H1 (cell line): ENCODE results near the gene ADAM20. TPM values are rescaled to one million over a fixed set of nuclear protein-coding genes. Genes with fewer than 3 reads are reported as not detected.

Experiments
- CTCF ChIA-PET: fragments of 300-600 bp; sonication (Branson Sonifier 250); formaldehyde crosslinking; loops from one replicate; lab custom pipeline; 2021; ENCODE audit not compliant: partially characterized antibody; lab: Charles Lee
- POLR2A ChIA-PET: fragments of 300-600 bp; sonication (Branson Sonifier 250); formaldehyde crosslinking; loops from one replicate; lab custom pipeline; 2021; ENCODE audit warnings: inconsistent platforms; ENCODE audit not compliant: partially characterized antibody; lab: Charles Lee
- DNase-seq, 2 experiments: peaks; one replicate each; pipeline versions ENCODE4 v3.0.0 to v3.0.0-alpha.2; 2010 to 2022; ENCODE audit warnings: low spot score in 2 of 2, low read depth in 1 of 2, mixed read lengths in 1 of 2
- FAIRE-seq: peaks from 2 replicates; lab custom pipeline; 2011; peaks lifted over from hg19 to GRCh38; lab: Jason Lieb, UNC
- H2AFZ ChIP-seq: 2 replicates; pipeline ENCODE4 v1.8.1; 2012; ENCODE audit warnings: low read length, inconsistent platforms
- H2AK5ac ChIP-seq: 2 replicates; pipeline ENCODE4 v1.6.1; 2013; ENCODE audit warnings: low read depth, low read length
- H2BK120ac ChIP-seq: replicated peaks from 2 replicates; pipeline ENCODE3; 2013; ENCODE audit warnings: low read depth, low read length, inconsistent platforms
- H2BK12ac ChIP-seq: 2 replicates; pipeline ENCODE4 v1.6.1; 2013; ENCODE audit warnings: low read depth, low read length
- H2BK15ac ChIP-seq: 2 replicates; pipeline ENCODE4 v1.6.1; 2013; ENCODE audit warnings: low read length
- H2BK20ac ChIP-seq: 2 replicates; pipeline ENCODE4 v1.6.1; 2013; ENCODE audit warnings: low read length
- H2BK5ac ChIP-seq: 2 replicates; pipeline ENCODE4 v1.6.1; 2013; ENCODE audit warnings: low read depth, low read length
- H3K14ac ChIP-seq: 2 replicates; pipeline ENCODE4 v1.6.1; 2013; ENCODE audit warnings: inconsistent platforms; ENCODE audit not compliant: insufficient read length
- H3K18ac ChIP-seq: 2 replicates; pipeline ENCODE4 v1.6.1; 2013; ENCODE audit warnings: low read length; ENCODE audit errors: extremely low read depth
- H3K23ac ChIP-seq: 2 replicates; pipeline ENCODE4 v1.6.1; 2013; ENCODE audit warnings: inconsistent platforms; ENCODE audit not compliant: insufficient read length
- H3K23me2 ChIP-seq: 2 replicates; pipeline ENCODE4 v1.6.1; 2013; ENCODE audit warnings: low read depth, low read length
- H3K27ac ChIP-seq: 2 replicates; pipeline ENCODE4 v1.6.1; 2011; ENCODE audit warnings: low read depth, low read length, inconsistent platforms
- H3K27me3 ChIP-seq, 4 experiments: replicated peaks in 1 of 4; 1 replicate in 1 of 4; 2 replicates in 3 of 4; pipeline versions ENCODE4 v1.6.1 to v1.8.1; 2011 to 2013; ENCODE audit warnings: low read length in 3 of 4, mild to moderate bottlenecking in 3 of 4, inconsistent platforms in 2 of 4, mixed read lengths in 2 of 4, moderate library complexity in 1 of 4; ENCODE audit not compliant: control insufficient read depth in 3 of 4, insufficient read depth in 3 of 4; ENCODE audit errors: extremely low read depth in 1 of 4
- H3K36me3 ChIP-seq, 4 experiments: 2 replicates each; pipeline versions ENCODE4 v1.6.1 to v1.8.1; 2011 to 2013; ENCODE audit warnings: mild to moderate bottlenecking in 4 of 4, low read length in 3 of 4, moderate library complexity in 2 of 4, control low read depth in 1 of 4, inconsistent platforms in 1 of 4; ENCODE audit not compliant: insufficient read depth in 4 of 4, control insufficient read depth in 2 of 4
- H3K4ac ChIP-seq: replicated peaks from 2 replicates; pipeline ENCODE3; 2013; ENCODE audit warnings: low read length, low read depth, mixed read lengths, inconsistent platforms; ENCODE audit not compliant: insufficient read length
- H3K4me1 ChIP-seq, 4 experiments: replicated peaks in 1 of 4; 1 replicate in 1 of 4; 2 replicates in 3 of 4; pipeline versions ENCODE4 v1.6.1 to v1.8.1; 2011 to 2013; ENCODE audit warnings: low read length in 3 of 4, inconsistent platforms in 2 of 4, mixed read lengths in 1 of 4; ENCODE audit not compliant: insufficient read depth in 4 of 4, control insufficient read depth in 3 of 4
- H3K4me2 ChIP-seq, 2 experiments: 2 replicates each; pipeline versions ENCODE4 v1.6.1 to v1.8.1; 2011 to 2013; ENCODE audit warnings: low read depth in 2 of 2, low read length in 2 of 2, control low read depth in 1 of 2, inconsistent platforms in 1 of 2, mild to moderate bottlenecking in 1 of 2; ENCODE audit not compliant: insufficient read depth in 1 of 2
- H3K4me3 ChIP-seq, 4 experiments: fragments of 200-600, 300-600 bp in 1 of 4; sonication (generic), shearing (Covaris generic), sonication (Bioruptor Twin) in 1 of 4; 2 replicates each; pipeline versions ENCODE4 v1.5.1 to v1.8.1; 2011 to 2016; ENCODE audit warnings: low read length in 4 of 4, low read depth in 3 of 4, control low read depth in 2 of 4, inconsistent platforms in 2 of 4, mild to moderate bottlenecking in 2 of 4, mixed read lengths in 1 of 4, moderate library complexity in 1 of 4; ENCODE audit not compliant: insufficient read depth in 2 of 4; ENCODE audit errors: extremely low read depth in 1 of 4
- H3K56ac ChIP-seq: replicated peaks from 2 replicates; pipeline ENCODE3; 2013; ENCODE audit warnings: low read depth, mild to moderate bottlenecking, mixed read lengths, low read length, inconsistent platforms; ENCODE audit not compliant: insufficient read length
- H3K79me1 ChIP-seq: 2 replicates; pipeline ENCODE4 v1.6.1; 2013; ENCODE audit warnings: low read depth, low read length, control low read depth
- H3K79me2 ChIP-seq, 2 experiments: 2 replicates each; pipeline versions ENCODE4 v1.6.1 to v1.8.1; 2012 to 2013; ENCODE audit warnings: low read length in 2 of 2, mild to moderate bottlenecking in 2 of 2, inconsistent platforms in 1 of 2; ENCODE audit not compliant: insufficient read depth in 2 of 2, control insufficient read depth in 1 of 2
- H3K9ac ChIP-seq, 4 experiments: replicated peaks in 1 of 4; 1 replicate in 1 of 4; 2 replicates in 3 of 4; pipeline versions ENCODE4 v1.6.1 to v1.8.1; 2011 to 2013; ENCODE audit warnings: low read depth in 3 of 4, low read length in 3 of 4, control low read depth in 2 of 4, mild to moderate bottlenecking in 2 of 4, moderate library complexity in 2 of 4, inconsistent platforms in 1 of 4; ENCODE audit errors: extremely low read depth in 1 of 4
- H3K9me3 ChIP-seq, 2 experiments: 2 replicates each; pipeline versions ENCODE4 v1.6.1 to v1.8.1; 2012 to 2013; ENCODE audit warnings: mild to moderate bottlenecking in 2 of 2, moderate library complexity in 2 of 2, control low read depth in 1 of 2, inconsistent platforms in 1 of 2, low read depth in 1 of 2, low read length in 1 of 2, mixed read lengths in 1 of 2; ENCODE audit not compliant: insufficient read depth in 2 of 2
- H4K20me1 ChIP-seq, 2 experiments: replicated peaks in 1 of 2; 2 replicates each; pipeline versions ENCODE3 to v1.8.1; 2011 to 2013; ENCODE audit warnings: inconsistent platforms in 2 of 2, low read length in 2 of 2, mild to moderate bottlenecking in 1 of 2; ENCODE audit not compliant: insufficient read depth in 2 of 2, control insufficient read depth in 1 of 2
- H4K5ac ChIP-seq: 2 replicates; pipeline ENCODE4 v1.6.1; 2013; ENCODE audit warnings: low read length, low read depth, mixed read lengths, inconsistent platforms; ENCODE audit not compliant: insufficient read length
- H4K8ac ChIP-seq: 2 replicates; pipeline ENCODE4 v1.8.0; 2013; ENCODE audit warnings: mild to moderate bottlenecking, moderate library complexity, low read length, inconsistent platforms; ENCODE audit not compliant: insufficient read depth; ENCODE audit errors: extremely low read depth
- H4K91ac ChIP-seq: replicated peaks from 2 replicates; pipeline ENCODE3; 2013; ENCODE audit warnings: low read length, mixed read lengths, inconsistent platforms; ENCODE audit not compliant: insufficient read length
- CHD1 ChIP-seq: IDR thresholded peaks from 2 replicates; pipeline ENCODE4 v1.6.1; 2012; ENCODE audit warnings: low read depth, low read length, improper control_type of control experiment
- JUND ChIP-seq: IDR thresholded peaks from 2 replicates; pipeline ENCODE4 v1.6.1; 2011; ENCODE audit warnings: mild to moderate bottlenecking, improper control_type of control experiment, low read length
- SIN3A ChIP-seq, 2 experiments: IDR thresholded peaks in 1 of 2; conservative IDR thresholded peaks in 1 of 2; 2 replicates each; pipeline ENCODE4 v1.6.1; 2011 to 2012; ENCODE audit warnings: low read length in 2 of 2, improper control_type of control experiment in 1 of 2, low read depth in 1 of 2, mild to moderate bottlenecking in 1 of 2
- SP2 ChIP-seq: IDR thresholded peaks from 2 replicates; pipeline ENCODE4 v1.6.1; 2012; ENCODE audit warnings: mild to moderate bottlenecking, low read length, inconsistent platforms
- SUZ12 ChIP-seq: fragments of 200-600 bp; sonication (generic); IDR thresholded peaks from 2 replicates; pipeline ENCODE4 v1.6.1; 2012; ENCODE audit warnings: mild to moderate bottlenecking, inconsistent platforms, low read length, moderate library complexity, mixed read lengths
- TCF12 ChIP-seq: IDR thresholded peaks from 2 replicates; pipeline ENCODE4 v1.6.1; 2011; ENCODE audit warnings: low read depth, mild to moderate bottlenecking, low read length
- ZNF274 ChIP-seq: IDR thresholded peaks from 2 replicates; pipeline ENCODE4 v1.7.0; 2012; ENCODE audit warnings: low read length, borderline replicate concordance; ENCODE audit errors: extremely low read depth
- WGBS, 2 experiments: shearing (Covaris generic) in 1 of 2; methylation state at CpG; one replicate each; pipeline versions ENCODE4 v1.1.6 to v1.1.7; 2013 to 2015; ENCODE audit warnings: low lambda C conversion rate in 2 of 2, mixed read lengths in 2 of 2, inconsistent platforms in 1 of 2, low coverage in 1 of 2, missing lambda C conversion rate in 1 of 2; ENCODE audit not compliant: insufficient replicate concordance in 2 of 2, insufficient coverage in 1 of 2, insufficient read length in 1 of 2; ENCODE audit errors: extremely low coverage in 1 of 2, missing lambda C conversion rate in 1 of 2; 5-methylcytosine and 5-hydroxymethylcytosine counted together
- polyA plus RNA-seq, 7 experiments: library from polyadenylated mRNA; depleted of rRNA in 3 of 7; stranded (reverse) in 5 of 7; unstranded in 2 of 7; fragments of >200 nt in 5 of 7; fragments of 200-250 nt in 2 of 7; gene quantifications; 1 replicate in 5 of 7; 2 replicates in 1 of 7; 4 replicates in 1 of 7; pipeline versions ENCODE4 v1.2.1 to v1.2.3, GENCODE V29; 2011 to 2013; ENCODE audit warnings: missing spikeins in 2 of 7, mixed read lengths in 2 of 7
- total RNA-seq: library from RNA; stranded (reverse); fragmentation: NEBNext Ultra II Directional; extraction: Animal tissue kit (Norgen Biotek cat#: 25700); gene quantifications from 2 replicates; pipeline ENCODE4 v1.2.1, GENCODE V29; 2021

ADAM20 gene
- total and polyA plus RNA-seq, 2 of the 8 experiments (the other 6 are each of a cell fraction or from before 2014, with no cell fraction given), result 0.11 to 0.26 TPM

DNA sequence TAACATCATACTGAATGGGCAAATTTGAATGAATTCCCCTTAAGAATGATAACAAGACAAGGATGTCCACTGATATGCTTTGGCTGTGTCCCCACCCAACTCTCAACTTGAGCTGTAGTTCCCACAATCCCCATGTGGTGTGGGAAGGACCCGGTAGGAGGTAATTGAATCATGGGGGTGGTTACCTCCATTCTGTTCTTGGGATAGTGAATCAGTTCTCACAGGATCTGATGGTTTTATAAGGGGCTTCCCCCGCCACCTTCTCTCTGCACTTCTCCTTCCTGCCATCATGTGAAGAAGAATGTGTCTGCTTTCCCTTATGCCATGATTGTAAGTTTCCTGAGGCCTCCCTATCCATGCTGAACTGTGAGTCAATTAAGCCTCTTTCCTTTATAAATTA lies 36.3 kb upstream of the ADAM20 start:
- peak; percentile 32 for FAIRE-seq
- no peak for TF ChIP-seq SP2
- TF ChIP-seq SUZ12, result no peak
- no peak for TF ChIP-seq ZNF274
- no peak for TF ChIP-seq TCF12
- no peak for TF ChIP-seq SIN3A (conservative IDR thresholded peaks at IDR 0.05 in 1 of 2, IDR thresholded peaks at IDR 0.05 in 1 of 2; ENCODE audit: low read depth in 1 of 2, low read length in 2 of 2)
- no peak for TF ChIP-seq CHD1
- no peak for TF ChIP-seq JUND
- TF ChIP-seq, all 59 proteins: peak for 0
- Histone ChIP-seq H3K9me3 (no peaks in the 10 kb centered on the region), H3K14ac (no peak overlapping the region), H3K27me3 (no peaks in the 10 kb centered on the region), H4K8ac (no peak overlapping the region), H2AFZ (no peak overlapping the region), H3K4me3 (no peak overlapping the region), H3K23me2 (no peaks in the 10 kb centered on the region), H2BK120ac (no peak overlapping the region), H3K36me3 (peaks cover 0 to under 1% (median 0%) of the 10 kb centered on the region in 4 experiments; a peak in 1 of 8 replicates), H3K9ac (no peak overlapping the region), H2BK5ac (no peak overlapping the region), H2BK12ac (no peak overlapping the region), H2BK15ac (no peak overlapping the region), H3K23ac (no peak overlapping the region), H3K4me2 (no peak overlapping the region), H4K5ac (no peak overlapping the region), H3K56ac (no peak overlapping the region), H2AK5ac (no peak overlapping the region), H3K79me2 (peaks cover 3 to 21% of the 10 kb centered on the region in 2 experiments; a peak in 1 of 4 replicates), H3K18ac (no peak overlapping the region), H2BK20ac (no peak overlapping the region), H4K20me1 (peaks cover 0 to 3% of the 10 kb centered on the region in 2 experiments), H3K79me1 (no peaks in the 10 kb centered on the region), H3K4me1 (no peaks in the 10 kb centered on the region; a peak in 2 of 7 replicates), H3K27ac (no peak overlapping the region), H3K4ac (no peak overlapping the region), H4K91ac (no peak overlapping the region)
- 91% methylated on average over 2 of the region's 2 CpGs; no CpG with 5 or more reads in 1 of the 2 experiments for WGBS, 2 experiments
- CTCF ChIA-PET, result no interaction called here
- DNase-seq, result no peak
- POLR2A ChIA-PET, result no interaction called here
